AG10803 (cell line): Measurements from ENCODE around the gene GRIK1.

Experiments
- DNase-seq: peaks from one replicate; pipeline ENCODE4 v3.0.0; 2010; ENCODE audit warnings: low read depth
- H3K4me3 ChIP-seq: 2 replicates; pipeline ENCODE4 v1.5.1; 2011; ENCODE audit warnings: mild to moderate bottlenecking, low read length, control low read depth
- TF ChIP-seq, protein P1 (sequence below): conservative IDR thresholded peaks from 2 replicates; pipeline ENCODE4 v1.5.1; 2011; ENCODE audit warnings: mild to moderate bottlenecking, low read length, control low read depth, inconsistent platforms

GRIK1 gene

DNA sequence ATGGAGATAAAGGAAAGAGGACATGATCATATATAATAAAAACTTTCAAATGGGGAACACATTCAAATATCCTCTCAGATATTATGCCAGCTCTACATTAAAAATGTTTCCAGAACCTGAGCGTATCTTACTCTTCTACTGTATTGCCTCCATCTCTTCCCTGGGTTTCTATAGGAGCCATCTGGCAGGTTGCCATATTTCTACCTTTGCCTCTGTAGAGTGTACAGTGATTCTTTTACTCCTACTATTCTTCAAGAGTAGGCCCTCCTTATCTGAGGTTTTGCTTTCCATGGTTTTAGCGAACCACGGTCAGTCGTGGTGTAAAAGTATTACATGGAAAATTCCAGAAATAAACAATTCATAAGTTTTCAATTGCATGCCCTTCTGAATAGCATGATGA lies 259.5 kb downstream of the GRIK1 start:
- TF ChIP-seq, protein P1, sequence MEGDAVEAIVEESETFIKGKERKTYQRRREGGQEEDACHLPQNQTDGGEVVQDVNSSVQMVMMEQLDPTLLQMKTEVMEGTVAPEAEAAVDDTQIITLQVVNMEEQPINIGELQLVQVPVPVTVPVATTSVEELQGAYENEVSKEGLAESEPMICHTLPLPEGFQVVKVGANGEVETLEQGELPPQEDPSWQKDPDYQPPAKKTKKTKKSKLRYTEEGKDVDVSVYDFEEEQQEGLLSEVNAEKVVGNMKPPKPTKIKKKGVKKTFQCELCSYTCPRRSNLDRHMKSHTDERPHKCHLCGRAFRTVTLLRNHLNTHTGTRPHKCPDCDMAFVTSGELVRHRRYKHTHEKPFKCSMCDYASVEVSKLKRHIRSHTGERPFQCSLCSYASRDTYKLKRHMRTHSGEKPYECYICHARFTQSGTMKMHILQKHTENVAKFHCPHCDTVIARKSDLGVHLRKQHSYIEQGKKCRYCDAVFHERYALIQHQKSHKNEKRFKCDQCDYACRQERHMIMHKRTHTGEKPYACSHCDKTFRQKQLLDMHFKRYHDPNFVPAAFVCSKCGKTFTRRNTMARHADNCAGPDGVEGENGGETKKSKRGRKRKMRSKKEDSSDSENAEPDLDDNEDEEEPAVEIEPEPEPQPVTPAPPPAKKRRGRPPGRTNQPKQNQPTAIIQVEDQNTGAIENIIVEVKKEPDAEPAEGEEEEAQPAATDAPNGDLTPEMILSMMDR: no peak
- DNase-seq: no peak
- no peak overlapping the region for H3K4me3 ChIP-seq

DNA sequence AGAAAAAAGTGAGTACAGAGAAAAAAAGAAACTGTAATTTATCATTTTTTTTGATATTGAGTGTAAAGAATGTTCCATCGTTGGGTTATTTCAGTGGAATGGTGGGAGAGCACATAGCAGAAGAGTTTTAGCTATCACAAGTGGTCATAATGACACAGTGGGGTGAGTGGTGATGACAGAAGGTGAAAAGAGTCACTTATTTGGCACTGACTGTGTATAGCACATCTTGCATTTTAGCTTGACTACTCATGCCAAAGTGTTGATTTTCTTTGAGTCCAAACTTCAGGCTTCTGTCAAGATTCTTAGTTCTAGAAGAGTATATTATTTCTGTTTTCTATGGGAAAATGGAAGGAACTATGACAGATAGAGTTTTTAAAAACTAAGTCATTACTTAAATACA lies 261.2 kb downstream of the GRIK1 start:
- TF ChIP-seq, protein P1: no peak
- H3K4me3 ChIP-seq: no peak overlapping the region
- DNase-seq: no peak

DNA sequence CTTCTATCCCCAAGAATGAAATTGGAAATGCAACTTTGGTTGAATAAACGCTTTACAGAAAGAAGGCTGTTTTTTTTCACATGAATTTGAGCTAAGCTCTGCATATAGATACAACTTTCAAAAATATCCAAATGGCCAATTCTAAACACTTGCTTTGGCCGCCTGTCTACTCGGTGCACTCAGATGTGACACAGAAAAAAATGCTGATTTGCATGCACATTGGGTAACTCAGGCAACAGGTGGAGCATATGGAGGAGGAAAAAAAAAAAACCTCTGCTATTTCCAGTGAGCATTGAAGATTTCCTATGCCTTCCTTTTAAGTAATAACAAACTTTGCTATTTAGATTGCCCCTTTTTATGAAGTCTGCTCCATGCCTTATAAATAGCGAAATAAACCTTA lies 262.5 kb downstream of the GRIK1 start:
- TF ChIP-seq, protein P1: no peak
- DNase-seq: no peak
- no peak overlapping the region for H3K4me3 ChIP-seq

DNA sequence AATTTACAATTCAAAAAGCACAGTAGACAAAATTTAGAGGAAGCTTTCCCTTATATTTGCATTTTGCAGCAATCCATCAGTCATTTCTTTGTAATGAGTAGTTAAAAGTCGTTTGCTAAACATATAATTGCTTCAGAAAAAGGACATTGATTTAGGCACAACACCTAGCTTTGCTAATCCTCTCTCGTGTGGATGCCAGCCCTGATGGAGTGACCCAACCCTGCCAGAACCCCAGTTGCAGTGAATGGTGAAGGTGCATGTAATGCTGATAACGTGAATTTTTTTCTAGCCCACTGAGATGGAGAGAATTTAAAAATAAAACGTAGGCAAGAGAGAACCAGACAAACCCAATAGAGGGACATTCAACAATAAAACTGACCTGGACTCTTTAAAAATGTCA lies 263.4 kb downstream of the GRIK1 start:
- TF ChIP-seq, protein P1: no peak
- DNase-seq: no peak
- no peak overlapping the region for H3K4me3 ChIP-seq

DNA sequence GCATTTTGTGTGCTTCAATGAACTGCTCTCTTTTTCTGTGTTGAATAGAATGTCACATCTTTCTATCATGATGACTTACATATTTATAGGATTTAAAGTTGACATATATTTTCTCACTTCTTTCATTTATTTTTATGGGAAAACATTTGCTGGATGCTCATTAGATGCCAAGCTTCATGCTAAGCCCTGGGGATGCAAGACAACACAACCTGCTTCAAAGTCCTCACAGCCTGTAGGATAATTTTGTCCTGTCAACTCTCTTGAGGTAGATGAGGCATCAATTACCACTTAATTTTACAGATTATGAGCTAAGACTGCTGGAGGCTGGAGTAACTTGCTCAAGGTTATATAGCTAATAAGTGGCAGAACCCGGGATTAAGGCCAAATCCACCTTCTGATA lies 264.3 kb downstream of the GRIK1 start:
- H3K4me3 ChIP-seq: no peak overlapping the region
- DNase-seq: no peak
- TF ChIP-seq, protein P1: no peak

DNA sequence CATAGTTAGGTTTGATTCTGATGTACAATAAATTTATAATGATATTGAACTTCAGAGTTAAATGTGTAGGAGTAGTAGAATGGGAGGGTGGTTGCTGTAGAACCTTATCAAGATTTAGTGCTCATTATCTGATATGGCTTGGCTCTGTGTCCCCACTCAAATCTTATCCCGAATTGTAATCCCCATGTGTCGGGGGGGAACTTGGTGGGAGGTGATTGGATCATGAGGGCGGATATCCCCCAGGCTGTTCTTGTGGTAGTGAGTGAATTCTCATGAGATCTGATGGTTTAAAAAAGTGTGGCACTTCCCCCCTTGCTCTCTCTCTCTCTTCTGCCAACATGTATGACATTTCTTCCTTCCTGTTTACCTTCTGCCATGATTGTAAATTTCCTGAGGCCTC lies 265.5 kb downstream of the GRIK1 start:
- DNase-seq: no peak
- TF ChIP-seq, protein P1: no peak
- no peak overlapping the region for H3K4me3 ChIP-seq

DNA sequence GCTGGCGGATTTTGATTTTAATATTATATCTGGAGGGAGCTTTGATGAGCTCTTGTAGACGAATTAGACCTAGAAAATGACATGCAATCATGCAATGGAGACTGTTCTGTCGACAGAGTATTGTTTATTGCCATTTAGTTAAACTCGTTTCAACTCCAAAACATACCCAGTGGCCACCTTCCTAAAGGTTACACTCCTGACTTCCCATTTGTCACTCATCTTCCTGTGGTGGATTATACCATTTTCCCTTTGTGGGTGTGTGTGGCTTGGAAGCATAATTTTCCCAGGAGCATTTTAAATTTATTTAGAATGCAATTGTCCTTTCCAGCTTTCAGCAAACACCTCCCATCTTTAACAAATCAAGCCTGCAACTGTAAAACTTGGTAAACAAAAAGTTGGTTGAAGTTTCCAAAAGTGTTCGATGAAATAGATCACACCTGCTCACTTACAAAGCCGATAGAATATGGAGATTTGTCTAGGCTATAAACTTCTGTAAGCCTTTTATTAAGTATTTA lies 266.6 kb downstream of the GRIK1 start:
- H3K4me3 ChIP-seq: no peak overlapping the region
- TF ChIP-seq, protein P1: no peak
- DNase-seq: no peak
